Mononuclear cell (primary cell): Measurements from ENCODE around the gene CFAP46. TPM values are rescaled to one million over a fixed set of nuclear protein-coding genes. Genes with fewer than 3 reads are reported as not detected.

Experiments used
- H3K27me3 ChIP-seq: 2 replicates; pipeline ENCODE4 v1.6.0; 2011; ENCODE audit warnings: low read length, control low read depth; ENCODE audit not compliant: insufficient read depth
- H3K4me1 ChIP-seq: 2 replicates; pipeline ENCODE4 v1.5.1; 2011; ENCODE audit warnings: mild to moderate bottlenecking, low read length, control low read depth; ENCODE audit not compliant: insufficient read depth
- H3K4me3 ChIP-seq: 2 replicates; pipeline ENCODE4 v1.5.1; 2011; ENCODE audit warnings: mild to moderate bottlenecking, low read length, moderate library complexity
- H3K9me3 ChIP-seq: 2 replicates; pipeline ENCODE4 v1.5.1; 2011; ENCODE audit warnings: low read depth, mild to moderate bottlenecking, control low read depth, low read length
- total RNA-seq: library from RNA; depleted of rRNA; stranded (reverse); fragments of >200 nt; gene quantifications from one replicate; pipeline ENCODE4 v1.2.3, GENCODE V29; 2012

CFAP46 gene
- total RNA-seq, 1 donor: under 0.01 TPM

DNA sequence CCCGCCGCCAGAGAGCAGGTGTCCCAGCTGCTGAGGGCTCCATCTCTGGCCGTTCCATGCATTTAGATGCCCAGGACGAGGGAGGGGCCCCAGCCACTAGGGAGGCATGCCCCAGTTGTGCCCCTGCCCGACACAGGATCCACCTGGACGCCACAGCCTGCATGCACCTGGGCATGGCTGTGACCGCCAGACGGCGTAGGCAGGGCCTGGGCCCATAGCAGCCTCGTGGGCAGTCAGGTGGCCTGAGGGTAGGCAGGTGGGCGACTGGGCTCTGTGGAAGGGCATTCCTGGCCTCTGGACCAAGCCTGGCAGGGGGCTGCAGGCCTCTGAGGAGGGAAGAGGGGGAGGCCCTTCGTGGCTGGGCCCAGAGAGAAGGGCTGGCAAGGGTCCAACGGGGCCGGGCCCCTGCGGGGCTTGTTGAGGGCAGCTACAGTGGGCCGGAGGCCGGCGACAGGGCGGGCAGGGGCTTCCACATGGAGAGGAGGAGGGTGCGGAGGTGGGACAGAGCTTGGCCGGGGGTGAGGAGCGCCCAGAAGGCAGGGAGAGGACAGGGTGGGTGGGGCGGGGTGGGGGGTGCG is 80.4 kb downstream of the CFAP46 start:
- H3K4me3 ChIP-seq: no peak overlapping the region
- no peaks in the 10 kb centered on the region for H3K27me3 ChIP-seq
- H3K9me3 ChIP-seq: no peaks in the 10 kb centered on the region
- H3K4me1 ChIP-seq: no peaks in the 10 kb centered on the region

DNA sequence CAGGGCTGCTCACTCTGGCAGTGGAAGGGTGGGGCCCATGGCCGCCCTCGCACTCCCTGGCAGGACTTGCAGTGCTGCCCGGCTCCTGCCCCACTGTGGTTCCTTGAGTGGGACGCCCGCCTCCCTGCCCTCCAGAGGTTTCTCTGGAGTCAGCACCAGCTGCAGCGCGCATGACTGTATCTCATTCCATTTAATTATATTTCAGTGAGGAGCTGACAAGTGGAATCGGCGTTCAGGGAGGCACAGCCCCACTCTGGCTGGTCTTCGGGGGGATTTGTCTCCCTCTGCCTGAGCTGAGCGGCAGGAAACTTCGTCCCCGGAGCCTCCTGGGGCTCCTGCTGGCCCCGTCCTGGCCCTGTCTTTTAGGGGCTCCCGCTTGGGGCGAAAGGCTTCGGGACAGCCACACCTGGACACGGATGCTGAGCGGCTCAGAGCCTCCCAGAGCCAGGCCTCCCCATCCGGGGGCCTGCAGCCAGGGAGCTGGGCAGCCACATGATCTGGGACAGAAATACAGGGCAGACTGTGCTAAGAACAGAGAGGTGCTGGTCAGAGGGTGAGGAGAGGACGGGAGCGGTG is 81.2 kb downstream of the CFAP46 start:
- H3K9me3 ChIP-seq: no peaks in the 10 kb centered on the region
- no peaks in the 10 kb centered on the region for H3K4me1 ChIP-seq
- H3K4me3 ChIP-seq: no peak overlapping the region
- H3K27me3 ChIP-seq: no peaks in the 10 kb centered on the region

DNA sequence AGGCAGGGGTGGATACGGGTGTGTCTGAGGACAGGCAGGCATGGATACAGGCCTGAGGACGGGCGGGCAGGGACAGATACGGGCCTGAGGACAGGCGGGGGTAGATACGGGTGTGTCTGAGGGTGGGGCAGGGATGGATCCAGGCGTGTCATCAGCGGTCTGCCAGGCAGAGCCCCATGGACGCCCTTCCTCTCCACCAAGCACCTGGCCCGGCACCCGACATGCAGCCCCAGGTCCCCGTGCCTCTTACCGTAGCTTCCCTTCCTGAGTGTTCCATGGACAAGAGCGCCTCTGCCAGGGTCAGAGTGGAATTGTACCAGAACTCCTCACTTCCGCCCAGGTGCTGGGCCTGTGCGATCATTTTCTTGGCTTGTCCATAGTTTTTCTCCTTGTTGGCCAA is 81.8 kb downstream of the CFAP46 start:
- Histone ChIP-seq H3K4me1 (no peaks in the 10 kb centered on the region), H3K9me3 (no peaks in the 10 kb centered on the region), H3K4me3 (no peak overlapping the region), H3K27me3 (no peaks in the 10 kb centered on the region)

DNA sequence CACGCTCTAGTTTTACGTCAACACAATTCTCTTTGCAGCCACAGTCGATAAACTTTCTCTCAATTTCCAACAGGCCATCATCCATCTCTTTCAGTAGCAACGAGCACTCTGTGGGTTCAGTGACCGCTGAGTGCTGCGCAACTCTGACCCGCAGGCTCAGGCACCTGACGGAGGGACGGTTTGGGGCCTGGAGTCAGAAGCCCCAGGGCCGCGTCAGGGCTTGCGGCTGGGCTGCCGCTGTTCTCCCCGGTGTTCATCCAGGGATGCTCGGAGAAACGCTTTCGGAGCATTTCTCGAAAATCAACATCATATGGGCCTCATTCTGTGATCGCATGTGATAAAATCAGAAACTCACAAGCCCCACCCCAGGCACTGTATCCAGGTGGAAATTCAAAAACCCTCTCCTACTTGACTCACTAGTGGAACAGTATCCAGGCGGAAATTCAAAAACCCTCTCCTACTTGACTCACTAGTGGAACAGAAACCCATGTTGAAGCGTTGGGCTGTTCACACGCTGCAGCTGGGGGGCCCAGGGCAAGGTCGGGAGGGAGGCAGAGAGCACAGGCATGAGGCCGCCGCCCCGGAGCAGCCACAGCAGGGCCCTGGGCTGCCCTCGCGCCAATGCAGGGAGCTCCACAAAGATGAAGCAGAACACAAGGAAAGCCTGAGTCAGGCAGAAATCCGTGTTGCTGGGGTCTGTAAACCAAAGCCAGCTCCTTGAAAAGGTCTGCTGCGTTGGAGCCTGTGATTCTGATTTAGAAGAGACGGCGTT is 83.1 kb downstream of the CFAP46 start:
- no peak overlapping the region for H3K4me3 ChIP-seq
- no peaks in the 10 kb centered on the region for H3K27me3 ChIP-seq
- no peaks in the 10 kb centered on the region for H3K9me3 ChIP-seq
- no peaks in the 10 kb centered on the region for H3K4me1 ChIP-seq

DNA sequence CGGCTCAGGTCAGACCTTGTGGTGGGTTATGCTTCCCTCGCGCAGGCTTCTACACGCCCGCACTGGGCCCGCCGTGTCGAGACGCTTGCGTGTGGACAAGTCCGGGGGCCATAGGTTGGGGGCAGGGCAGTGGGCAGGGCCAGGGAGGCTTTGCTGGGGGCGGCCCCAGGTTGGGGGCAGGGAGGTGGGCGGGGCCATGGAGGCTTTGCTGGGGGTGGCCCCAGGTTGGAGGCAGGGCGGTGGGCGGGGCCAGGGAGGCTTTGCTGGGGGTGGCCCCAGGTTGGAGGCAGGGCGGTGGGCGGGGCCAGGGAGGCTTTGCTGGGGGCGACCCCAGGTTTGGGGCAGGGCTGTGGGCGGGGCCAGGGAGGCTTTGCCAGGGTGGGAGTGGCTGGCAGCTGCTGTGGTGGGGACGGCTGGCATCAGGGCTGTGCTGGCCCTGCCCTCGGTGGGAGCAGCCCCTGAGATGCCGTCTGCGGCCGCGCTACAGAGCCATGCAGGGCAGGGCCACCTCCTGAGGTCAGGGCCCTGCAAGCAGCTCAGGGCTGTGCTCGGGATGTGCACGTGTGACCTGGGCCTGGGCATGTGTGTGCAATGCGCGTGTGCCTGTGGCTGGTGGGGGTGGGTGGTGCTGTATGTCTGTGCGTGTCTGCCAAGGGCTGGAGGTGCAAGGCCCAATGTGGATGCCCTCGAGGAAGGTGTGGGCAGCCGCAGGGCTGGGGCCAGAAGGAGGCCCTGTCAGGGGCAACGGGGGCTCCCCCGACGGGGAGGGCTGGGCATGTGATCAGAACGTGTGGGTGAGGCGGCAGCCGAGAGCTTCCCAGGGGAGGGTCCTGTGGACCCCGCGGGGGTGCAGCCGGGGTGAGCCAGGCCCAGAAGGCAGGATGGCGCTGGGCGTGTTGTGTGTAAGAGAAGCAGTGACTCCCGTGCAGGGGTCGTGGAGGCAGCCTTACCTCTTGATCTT is 84.0 kb downstream of the CFAP46 start:
- Histone ChIP-seq H3K4me3 (no peak overlapping the region), H3K9me3 (no peaks in the 10 kb centered on the region), H3K4me1 (no peaks in the 10 kb centered on the region), H3K27me3 (no peaks in the 10 kb centered on the region)

DNA sequence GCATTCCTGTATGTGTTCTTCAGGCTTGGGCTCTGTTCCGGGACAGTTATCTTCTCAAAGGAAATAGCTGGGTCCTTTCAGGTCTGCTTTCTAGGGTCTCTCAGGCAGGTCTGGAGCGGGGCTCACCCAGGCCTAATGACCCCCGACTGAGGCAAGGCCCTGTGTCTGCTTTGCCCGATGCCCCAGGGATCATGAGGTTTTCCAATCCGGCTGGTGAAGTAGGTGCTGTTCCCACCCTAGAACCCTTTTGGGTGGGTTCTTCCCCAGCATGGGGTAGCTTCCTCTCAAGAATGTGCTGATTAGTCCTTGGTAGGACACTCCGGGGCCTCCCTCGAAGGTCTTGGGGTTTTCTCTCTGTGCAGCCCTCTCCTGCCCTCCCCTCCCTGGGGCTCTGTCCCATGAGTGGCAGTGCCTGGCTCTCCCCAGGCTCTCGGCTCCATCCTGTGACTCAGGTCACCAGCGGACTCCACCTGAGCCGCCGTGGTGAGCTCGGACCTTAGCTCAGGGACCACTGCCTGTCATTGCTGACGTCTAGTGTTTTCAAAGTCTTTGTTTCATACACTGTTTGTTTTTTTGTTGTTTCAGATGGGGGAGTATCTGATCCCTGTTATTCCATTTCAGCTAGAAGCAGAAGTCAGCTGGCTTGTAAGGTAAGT is 85.4 kb downstream of the CFAP46 start:
- no peak overlapping the region for H3K4me3 ChIP-seq
- H3K4me1 ChIP-seq: no peaks in the 10 kb centered on the region
- H3K27me3 ChIP-seq: no peaks in the 10 kb centered on the region
- H3K9me3 ChIP-seq: no peaks in the 10 kb centered on the region

DNA sequence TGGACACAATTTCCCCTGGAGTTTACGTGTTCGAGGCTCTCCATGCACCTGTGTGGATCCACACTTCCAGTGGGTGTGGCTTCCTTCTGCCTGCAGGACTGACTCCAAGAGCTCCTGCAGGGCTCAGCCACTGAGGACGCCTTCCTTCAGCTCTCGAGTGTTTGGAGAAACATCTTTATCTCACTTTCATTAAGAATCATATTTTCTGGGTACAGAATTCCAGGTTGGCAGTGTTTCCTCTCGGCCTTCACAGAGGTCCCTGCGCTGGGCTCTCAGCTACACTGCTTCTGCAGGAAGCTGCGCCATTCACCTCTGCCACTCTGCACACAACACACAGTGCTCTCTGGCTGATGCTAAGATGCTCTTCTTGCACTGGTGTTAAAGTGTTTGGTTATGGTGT is 86.5 kb downstream of the CFAP46 start:
- no peaks in the 10 kb centered on the region for H3K27me3 ChIP-seq

DNA sequence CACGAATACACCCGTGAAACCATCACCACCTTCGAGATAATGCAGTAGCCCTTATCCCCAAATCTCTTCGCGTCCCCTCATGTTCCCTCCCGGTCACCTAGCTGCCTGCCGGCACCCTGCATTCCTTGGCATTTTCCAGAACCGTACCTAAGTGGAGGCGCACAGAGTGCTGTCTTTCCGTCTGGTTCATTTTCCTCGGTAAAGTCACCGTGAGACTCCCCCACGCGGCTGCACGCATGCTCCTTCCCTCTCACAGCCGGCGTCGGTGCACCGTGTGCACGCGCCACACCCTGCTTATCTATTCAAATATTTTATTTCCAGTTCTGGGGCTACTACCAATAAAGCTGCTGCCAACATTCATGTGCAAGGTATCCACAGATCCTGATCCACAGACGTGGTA is 90.9 kb downstream of the CFAP46 start:
- no peaks in the 10 kb centered on the region for H3K9me3 ChIP-seq
- H3K27me3 ChIP-seq: no peaks in the 10 kb centered on the region
- no peaks in the 10 kb centered on the region for H3K4me1 ChIP-seq
- H3K4me3 ChIP-seq: no peak overlapping the region

More for the DNA sequence above, 86.5 kb downstream of the CFAP46 start:
- no peak overlapping the region for H3K4me3 ChIP-seq
- no peaks in the 10 kb centered on the region for H3K9me3 ChIP-seq
- H3K4me1 ChIP-seq: no peaks in the 10 kb centered on the region

DNA sequence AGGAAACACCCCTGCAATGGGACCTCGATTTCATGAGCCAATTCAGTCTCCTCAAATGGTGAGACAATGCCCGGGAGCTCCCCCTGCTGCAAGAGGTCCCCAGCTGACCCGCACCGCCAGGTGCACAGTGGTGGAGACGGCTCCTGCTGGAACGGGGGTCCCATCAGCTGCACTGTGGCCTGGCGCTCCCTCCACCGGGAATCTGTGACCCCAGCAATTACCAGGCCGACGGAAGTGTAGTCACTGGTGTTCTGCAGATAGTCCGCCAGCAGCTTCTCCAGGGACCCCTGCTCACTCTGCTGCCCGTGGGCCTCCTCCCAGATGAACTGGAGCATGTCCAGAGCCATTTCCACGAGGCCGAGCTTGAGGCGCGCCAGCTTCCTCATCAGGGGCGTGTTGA is 91.5 kb downstream of the CFAP46 start:
- Histone ChIP-seq H3K4me1 (no peaks in the 10 kb centered on the region), H3K27me3 (no peaks in the 10 kb centered on the region), H3K4me3 (no peak overlapping the region), H3K9me3 (no peaks in the 10 kb centered on the region)

DNA sequence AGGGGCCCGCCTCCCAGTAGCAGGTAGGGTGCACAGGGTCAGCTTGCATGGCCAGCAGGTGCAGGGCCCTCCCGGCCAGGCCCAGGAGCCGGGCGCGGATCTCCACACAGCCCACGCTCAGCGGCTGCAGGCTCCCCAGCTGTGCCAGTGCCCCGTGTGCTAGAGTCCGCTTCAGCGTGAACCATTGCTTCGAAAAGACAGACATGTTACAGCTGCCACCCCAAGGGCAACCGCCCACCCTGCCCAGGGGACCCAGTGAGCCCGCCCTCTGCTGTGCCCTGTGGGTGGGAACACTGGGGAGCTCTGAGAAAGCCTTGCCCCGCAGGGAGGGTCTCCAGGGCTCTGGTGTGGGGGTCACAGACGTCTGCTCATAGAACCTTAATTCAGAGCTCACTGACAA is 92.1 kb downstream of the CFAP46 start:
- no peak overlapping the region for H3K4me3 ChIP-seq
- H3K27me3 ChIP-seq: no peaks in the 10 kb centered on the region
- no peaks in the 10 kb centered on the region for H3K9me3 ChIP-seq
- no peaks in the 10 kb centered on the region for H3K4me1 ChIP-seq

DNA sequence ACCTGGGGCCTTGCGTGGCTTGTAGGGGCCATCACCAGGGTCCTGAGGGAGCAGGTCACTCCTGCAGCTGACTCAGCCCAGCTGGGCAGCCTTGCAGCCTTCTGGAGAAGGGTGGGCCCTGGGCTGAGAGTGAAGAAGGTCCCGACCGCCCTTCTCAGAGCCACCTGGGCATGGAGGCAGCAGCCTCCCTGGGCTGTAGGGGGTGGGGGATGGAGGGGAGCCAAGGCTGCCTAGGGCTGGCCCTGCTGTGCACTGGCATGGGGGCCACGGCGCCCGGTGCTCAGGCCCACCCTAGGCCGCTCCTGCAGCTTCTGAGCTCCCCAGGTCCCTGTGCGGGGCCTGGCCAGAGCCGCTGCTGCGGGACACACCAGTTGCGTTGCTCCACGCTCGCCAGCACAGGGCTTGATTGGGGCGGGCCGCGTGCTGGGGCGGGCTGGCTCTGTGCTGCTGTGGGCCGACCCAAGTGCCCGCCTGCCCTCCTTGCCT is 92.8 kb downstream of the CFAP46 start:
- Histone ChIP-seq H3K9me3 (no peaks in the 10 kb centered on the region), H3K4me3 (no peak overlapping the region), H3K27me3 (no peaks in the 10 kb centered on the region), H3K4me1 (no peaks in the 10 kb centered on the region)

DNA sequence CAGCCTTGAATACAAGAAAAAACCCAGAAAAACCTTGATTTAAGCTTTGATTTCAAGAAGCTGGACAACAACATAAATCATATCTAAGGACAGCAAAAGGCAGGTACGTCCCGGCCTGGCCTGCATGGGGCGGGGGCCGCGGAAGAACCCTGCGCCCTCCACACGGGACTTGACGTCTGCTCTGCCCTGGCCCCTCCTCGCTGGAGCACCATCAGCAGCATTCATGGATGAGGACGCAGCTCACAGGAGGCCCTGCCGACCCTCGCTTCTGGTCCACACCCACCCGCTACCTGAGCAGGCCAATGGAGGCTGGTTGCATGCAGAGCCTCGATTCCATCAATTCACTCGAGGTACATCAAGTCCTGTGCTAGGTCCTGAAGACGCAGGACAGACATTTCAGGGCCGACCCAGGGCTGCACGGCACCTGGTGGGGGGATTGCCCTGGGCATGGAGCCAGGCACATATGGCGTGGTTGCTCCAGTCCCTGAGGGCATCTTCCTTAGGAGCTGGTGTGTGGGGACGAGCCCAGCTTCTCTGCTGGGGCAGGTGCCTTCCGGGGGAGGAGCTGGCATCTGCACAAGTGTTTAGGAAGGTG is 93.3 kb downstream of the CFAP46 start:
- Histone ChIP-seq H3K9me3 (no peaks in the 10 kb centered on the region), H3K4me1 (no peaks in the 10 kb centered on the region), H3K27me3 (no peaks in the 10 kb centered on the region), H3K4me3 (no peak overlapping the region)

DNA sequence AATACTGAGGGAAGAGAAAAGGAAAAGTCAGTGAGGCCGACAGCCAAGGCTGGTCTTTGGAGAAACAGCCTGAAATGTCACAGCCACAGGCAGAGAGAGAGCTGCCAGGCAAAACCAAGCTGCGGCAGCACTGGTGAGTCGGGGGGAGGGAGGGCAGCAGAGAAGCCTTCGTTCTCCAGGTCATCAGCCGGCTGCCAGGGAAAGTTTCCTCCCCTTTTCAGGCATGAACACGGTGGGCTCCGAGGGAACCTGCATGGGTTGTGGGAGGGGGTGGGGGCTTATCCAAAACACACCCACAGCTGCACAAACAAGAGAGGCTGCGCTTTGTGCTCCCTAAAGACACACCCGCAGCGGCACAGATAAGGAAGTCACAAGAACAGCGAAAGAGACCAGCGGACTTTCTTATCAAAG is 94.1 kb downstream of the CFAP46 start:
- Histone ChIP-seq H3K4me3 (peak overlapping the region; percentile 6), H3K27me3 (no peaks in the 10 kb centered on the region), H3K4me1 (no peaks in the 10 kb centered on the region), H3K9me3 (no peaks in the 10 kb centered on the region)

DNA sequence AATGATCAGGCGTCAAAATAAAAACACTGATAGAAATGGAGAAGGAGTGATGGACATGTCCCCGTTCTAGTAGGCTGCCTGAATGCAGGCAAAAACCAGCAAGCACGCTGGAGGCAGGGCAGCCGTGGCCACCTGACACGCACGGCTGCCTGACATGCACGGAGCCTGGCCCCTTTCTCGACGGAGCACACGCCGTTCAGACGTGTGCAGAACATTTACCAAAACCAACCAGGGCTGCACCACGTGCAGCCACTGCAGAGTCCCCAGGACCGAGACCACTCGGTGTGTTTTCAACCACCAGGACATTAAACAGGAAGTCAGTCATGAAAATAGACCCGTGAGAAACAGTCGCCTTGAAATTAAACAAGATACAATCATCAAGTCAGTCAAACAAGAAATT is 94.5 kb downstream of the CFAP46 start:
- Histone ChIP-seq H3K4me1 (no peaks in the 10 kb centered on the region), H3K27me3 (no peaks in the 10 kb centered on the region), H3K9me3 (no peaks in the 10 kb centered on the region), H3K4me3 (peak overlapping the region; percentile 6)
